NCI-H1105 treated with DMSO at 0.1 percent for 48 hours (cell line): ENCODE data around the gene A4GALT.
"Not testable (repeated sequence)": the region's sequence is repeated elsewhere in the genome, so short reads cannot be mapped to it uniquely, and the experiment has no call there.

Experiments
- DNase-seq: peaks from one replicate; lab custom pipeline; 2025; lab: John Stamatoyannopoulos, UW

The A4GALT gene

DNA sequence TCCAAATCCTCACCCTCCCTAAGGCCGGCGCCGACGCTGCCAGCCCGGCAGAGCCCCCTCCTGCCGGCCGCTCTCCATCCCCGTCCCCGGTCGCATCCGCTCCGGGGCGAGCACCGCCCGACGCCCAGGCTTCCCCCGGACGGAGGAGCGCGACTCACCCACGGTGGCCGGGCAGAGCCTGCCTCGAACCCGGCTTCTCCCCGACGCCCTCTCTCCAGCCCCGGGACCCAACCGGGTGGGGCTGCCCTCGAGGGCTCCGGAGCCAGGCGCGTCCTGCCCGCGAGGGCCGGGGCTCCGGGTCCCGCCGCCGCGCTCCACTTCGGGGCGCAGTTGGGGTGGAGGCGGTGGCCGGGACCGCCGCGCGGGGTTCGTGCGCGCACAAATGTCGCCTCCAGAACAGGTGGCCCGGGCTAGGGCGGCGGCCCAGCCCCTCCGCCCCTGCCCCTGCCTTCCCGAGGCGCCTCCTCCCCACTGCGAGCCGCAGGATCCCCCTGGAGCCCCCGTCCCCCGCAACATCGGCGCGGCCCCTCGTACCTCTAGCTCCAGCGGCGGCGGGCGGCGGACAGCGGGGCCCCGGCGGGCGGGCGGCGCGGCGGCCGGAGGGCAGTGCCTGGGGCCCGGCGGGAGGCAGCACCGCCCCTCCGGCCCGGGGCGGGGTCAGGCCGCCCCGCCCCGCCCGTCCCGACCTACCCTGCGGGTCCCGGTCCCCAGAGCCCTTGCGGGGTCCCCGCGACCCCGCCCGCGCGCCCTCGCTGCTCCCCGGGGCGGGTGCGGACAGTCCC is at the start of gene A4GALT:
Gene A4GALT, minus strand, starts transcription at position 608 of the 782 bp plus-strand sequence. CDS start 26,919 bp downstream, outside the sequence.
- DNase-seq: no peak

DNA sequence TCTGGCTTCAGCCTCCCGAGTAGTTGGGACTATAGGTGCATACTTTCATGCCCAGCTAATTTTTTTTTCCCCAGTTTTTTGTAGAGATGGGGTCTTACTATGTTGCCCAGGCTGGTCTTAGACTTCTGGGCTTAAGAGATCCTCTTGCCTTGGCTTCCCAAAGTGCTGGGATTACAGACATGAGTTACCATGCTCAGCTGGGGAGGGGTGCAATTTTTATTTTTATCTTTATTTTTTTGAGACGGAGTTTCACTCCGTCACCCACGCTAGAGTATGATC is 49.7 kb upstream of the A4GALT start:
- no peak for DNase-seq

DNA sequence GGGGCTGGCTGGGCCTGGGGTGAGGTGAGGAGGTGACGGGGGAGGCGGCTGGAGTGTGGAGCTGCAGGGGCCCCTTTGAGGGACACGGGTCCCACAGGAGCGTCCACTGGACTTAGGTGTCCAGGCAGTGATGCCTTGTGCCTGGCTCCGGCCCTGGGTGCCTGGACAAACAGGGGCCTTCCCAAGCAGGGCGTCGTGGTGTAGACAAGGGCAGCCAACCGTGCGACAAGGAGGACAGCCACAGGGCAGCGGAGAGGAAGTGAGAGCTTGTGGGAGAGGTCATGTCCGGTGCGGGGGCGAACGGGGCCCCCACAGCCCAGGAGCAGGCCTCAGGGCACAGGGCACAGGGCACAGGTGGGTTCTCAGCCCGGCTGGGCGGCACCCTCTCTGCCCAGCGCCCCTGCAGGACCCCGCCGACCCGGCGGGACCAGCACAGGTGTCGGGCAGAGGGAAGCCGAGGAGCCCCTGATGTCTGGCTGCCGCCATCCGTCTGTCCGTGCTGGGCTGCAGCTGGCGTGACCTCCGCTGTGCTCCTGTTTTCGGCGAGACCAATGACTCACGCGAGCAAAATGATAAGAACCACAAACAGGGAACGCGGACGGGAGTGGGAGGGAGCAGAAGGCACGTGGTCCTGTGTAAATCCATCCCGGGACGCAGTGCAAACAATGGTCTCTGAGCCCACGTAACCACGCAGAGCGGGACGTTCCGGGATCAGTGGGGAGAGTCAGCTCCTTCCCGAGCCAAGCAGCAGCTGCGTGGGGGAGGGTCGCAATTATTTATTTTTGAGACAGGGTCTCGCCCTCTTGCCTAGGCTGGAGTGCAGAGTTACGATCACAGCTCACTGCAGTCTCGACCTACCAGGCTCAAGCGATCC is 49.1 kb upstream of the A4GALT start:
- no peak for DNase-seq

- no peak for DNase-seq
These were observed 48.5 kb upstream of the A4GALT start for GRCh38 chr22:42769238-42769573.

- no peak for DNase-seq
These were observed 47.8 kb upstream of the A4GALT start for GRCh38 chr22:42768385-42769035.

- no peak for DNase-seq
These were observed 46.2 kb upstream of the A4GALT start for GRCh38 chr22:42766860-42767259.

DNA sequence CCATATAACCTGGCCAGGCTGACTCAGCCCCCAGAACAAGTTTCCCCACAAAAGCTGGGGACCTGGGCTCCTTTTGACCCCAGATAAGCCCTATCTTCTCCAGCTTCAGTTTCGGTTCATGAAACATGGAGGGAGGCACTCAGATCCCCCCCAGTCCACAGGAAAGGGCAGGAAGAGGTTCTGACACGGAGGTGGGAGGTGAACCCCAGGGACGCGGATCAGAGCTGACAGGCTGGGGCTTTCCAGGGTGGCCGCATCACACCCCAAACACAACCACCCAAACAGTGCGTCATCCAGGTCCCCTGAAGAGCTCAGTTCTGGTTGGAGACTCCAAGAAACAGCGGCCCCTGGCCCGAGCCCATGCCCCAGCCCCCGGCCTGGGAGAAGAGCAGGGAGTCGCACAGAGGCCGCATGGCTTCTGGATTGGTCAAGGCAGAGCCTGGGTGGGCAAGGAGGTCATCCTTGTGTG is 44.3 kb upstream of the A4GALT start:
- no peak for DNase-seq

GRCh38 chr22:42763965-42764480 is 43.4 kb upstream of the A4GALT start:
- DNase-seq: no peak

- no peak for DNase-seq
These were observed 40.3 kb upstream of the A4GALT start for GRCh38 chr22:42760806-42761565.

DNA sequence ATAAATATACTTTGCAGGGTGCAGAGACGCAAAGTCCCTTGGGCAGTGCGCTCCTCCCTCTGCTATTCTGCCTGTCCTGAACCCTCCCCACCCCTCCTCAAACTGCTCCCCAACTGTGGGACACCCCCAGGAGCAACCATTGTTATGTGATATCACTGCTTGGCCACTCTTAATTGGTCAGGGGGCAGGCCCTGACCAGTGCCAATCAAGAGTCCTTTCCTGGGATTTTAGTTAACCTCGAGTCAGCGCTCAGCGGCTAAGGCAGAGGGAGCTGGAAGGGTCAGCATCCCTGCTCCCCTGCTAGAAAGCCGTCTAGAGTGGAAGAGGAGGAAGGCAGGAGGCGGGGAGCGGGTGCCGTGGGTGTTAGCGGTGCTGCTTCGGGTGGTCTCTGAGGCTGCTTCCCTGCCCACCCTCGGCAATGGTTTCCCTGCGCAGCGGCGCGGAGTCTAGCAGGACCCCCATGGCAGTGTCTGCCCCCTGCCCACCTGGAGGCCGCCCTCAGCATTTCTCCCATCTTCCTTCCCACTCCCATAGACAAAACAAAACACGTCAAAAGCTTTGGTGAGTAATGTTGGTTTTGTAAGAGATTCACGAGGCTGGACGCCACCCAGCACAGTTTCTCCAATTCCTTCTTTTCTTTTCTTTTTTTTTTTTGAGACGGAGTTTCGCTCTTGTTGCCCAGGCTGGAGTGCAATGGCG is 38.4 kb upstream of the A4GALT start:
- no peak for DNase-seq

GRCh38 chr22:42755553-42755952 is 34.9 kb upstream of the A4GALT start:
- DNase-seq: not testable (repeated sequence)

GRCh38 chr22:42755121-42755520 is 34.5 kb upstream of the A4GALT start:
- DNase-seq: not testable (repeated sequence)

- no peak for DNase-seq
These were observed 34.0 kb upstream of the A4GALT start for GRCh38 chr22:42754658-42755057.

DNA sequence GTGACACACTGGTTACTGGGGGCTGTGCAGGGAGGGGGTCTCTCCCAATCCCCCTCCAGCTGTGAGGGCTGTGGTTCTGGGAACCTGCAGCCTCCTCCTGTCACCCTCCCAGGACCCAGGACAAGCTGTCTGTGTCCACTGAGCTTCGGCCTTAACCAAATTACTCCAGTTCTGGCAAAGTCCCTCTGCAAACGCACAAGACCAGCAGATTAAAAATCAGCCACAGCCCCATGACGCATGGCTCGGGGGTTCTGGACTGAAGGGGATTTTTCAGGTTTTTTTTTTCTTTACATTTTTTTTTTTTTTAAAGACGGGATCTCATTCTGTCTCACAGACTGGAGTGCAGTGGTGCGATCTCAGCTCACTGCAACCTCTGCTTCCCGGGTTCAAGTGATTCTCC is 32.2 kb upstream of the A4GALT start:
- no peak for DNase-seq

GRCh38 chr22:42752230-42752746 is 31.6 kb upstream of the A4GALT start:
- no peak for DNase-seq

DNA sequence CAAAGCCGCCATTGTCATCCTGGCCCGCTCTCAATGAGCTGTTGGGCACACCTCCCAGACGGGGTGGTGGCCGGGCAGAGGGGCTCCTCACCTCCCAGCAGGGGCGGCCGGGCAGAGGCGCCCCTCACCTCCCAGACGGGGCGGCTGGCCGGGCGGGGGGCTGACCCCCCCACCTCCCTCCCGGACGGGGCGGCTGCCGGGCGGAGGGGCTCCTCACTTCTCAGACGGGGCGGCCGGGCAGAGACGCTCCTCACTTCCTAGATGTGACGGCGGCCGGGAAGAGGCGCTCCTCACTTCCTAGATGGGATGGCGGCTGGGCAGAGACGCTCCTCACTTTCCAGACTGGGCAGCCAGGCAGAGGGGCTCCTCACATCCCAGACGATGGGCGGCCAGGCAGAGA is 29.8 kb upstream of the A4GALT start:
- not testable (repeated sequence) for DNase-seq

- no peak for DNase-seq
These were observed 27.2 kb upstream of the A4GALT start for GRCh38 chr22:42747701-42748513.

GRCh38 chr22:42745118-42745517 is 24.4 kb upstream of the A4GALT start:
- DNase-seq: no peak

DNA sequence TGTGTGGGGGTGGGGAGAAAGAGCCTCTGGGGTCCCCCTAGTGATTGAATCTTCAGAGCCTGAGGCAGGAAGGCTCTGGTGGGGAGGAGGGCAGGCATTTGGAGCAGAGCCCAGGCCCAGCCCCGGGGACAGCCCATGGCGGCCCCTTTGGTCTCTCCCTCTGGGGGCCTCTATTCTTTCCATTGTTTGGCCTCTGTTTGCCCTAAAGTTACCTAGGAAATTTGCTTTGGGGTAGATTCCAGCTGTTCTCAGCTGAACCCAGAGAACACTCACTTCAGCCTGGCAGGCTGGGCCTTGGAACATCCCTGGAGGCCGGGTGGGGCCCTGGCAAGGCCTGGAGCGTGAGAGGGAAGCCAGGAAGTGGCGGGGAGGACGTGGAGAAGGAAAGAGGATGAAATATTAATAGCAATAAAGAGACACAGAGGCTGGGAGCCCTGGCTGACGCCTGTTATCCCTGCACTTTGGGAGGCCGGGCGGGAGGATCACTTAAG is 22.9 kb upstream of the A4GALT start:
- no peak for DNase-seq

GRCh38 chr22:42742940-42743339 is 22.3 kb upstream of the A4GALT start:
- no peak for DNase-seq
